KBM-7 (cell line): ENCODE measurements around the gene TTC7B.

Source experiments
- DNase-seq: peaks from one replicate; pipeline ENCODE4 v3.0.0-alpha.2; 2015
- in situ Hi-C: fragments of 300-500 bp; cut with MboI; formaldehyde crosslinking; loops from 2 replicates; pipeline ENCODE4 v1.14.3; 2020; ENCODE audit warnings: low sequenced_read_pairs, low pct_unique_long_range_greater_than_20kb, mixed read lengths

Gene TTC7B

GRCh38 chr14:90564496-90564895 is 251.7 kb downstream of the TTC7B start:
- in situ Hi-C loops = no loop called here

GRCh38 chr14:90562652-90563051 is 253.6 kb downstream of the TTC7B start:
- no peak for DNase-seq
- in situ Hi-C loops = no loop called here

More at GRCh38 chr14:90564496-90564895, 251.7 kb downstream of the TTC7B start:
- no peak for DNase-seq

GRCh38 chr14:90561920-90562319 is 254.3 kb downstream of the TTC7B start:
- in situ Hi-C loops = no loop called here
- no peak for DNase-seq

GRCh38 chr14:90560991-90561390 is 255.2 kb downstream of the TTC7B start:
- DNase-seq = no peak
- in situ Hi-C loops = no loop called here

GRCh38 chr14:90560558-90560957 is 255.7 kb downstream of the TTC7B start:
- DNase-seq = no peak
- in situ Hi-C loops = no loop called here

GRCh38 chr14:90559811-90560492 is 256.3 kb downstream of the TTC7B start:
- DNase-seq = no peak
- in situ Hi-C loops = no loop called here

- no peak for DNase-seq
- in situ Hi-C loops = no loop called here
Measured at GRCh38 chr14:90558983-90559590, 257.1 kb downstream of the TTC7B start.

- DNase-seq = no peak
- in situ Hi-C loops = no loop called here
Measured at GRCh38 chr14:90558041-90558982, 257.9 kb downstream of the TTC7B start.

GRCh38 chr14:90557516-90557915 is 258.7 kb downstream of the TTC7B start:
- no peak for DNase-seq
- in situ Hi-C loops = no loop called here

GRCh38 chr14:90556666-90557450 is 259.4 kb downstream of the TTC7B start:
- in situ Hi-C loops = no loop called here
- no peak for DNase-seq

GRCh38 chr14:90556012-90556477 is 260.2 kb downstream of the TTC7B start:
- no peak for DNase-seq
- in situ Hi-C loops = no loop called here

GRCh38 chr14:90555126-90556011 is 260.9 kb downstream of the TTC7B start:
- in situ Hi-C loops = no loop called here
- DNase-seq = no peak

GRCh38 chr14:90554341-90554740 is 261.9 kb downstream of the TTC7B start:
- DNase-seq = no peak
- in situ Hi-C loops = no loop called here

- in situ Hi-C loops = no loop called here
Measured at GRCh38 chr14:90553921-90554336, 262.3 kb downstream of the TTC7B start.

GRCh38 chr14:90553298-90553920 is 262.8 kb downstream of the TTC7B start:
- in situ Hi-C loops = no loop called here
- DNase-seq = no peak

More at GRCh38 chr14:90553921-90554336, 262.3 kb downstream of the TTC7B start:
- DNase-seq = no peak

- DNase-seq = no peak
- in situ Hi-C loops = no loop called here
Measured at GRCh38 chr14:90552465-90553297, 263.5 kb downstream of the TTC7B start.
